Erythroblast (primary cell): ENCODE results near the gene CTNNA2.

Source experiments
- GATA1 ChIP-seq: IDR thresholded peaks from 2 replicates; pipeline ENCODE4 v1.6.1; 2011; ENCODE audit warnings: low read depth, mild to moderate bottlenecking, control low read depth, low read length, moderate library complexity
- POLR2A ChIP-seq: IDR thresholded peaks from 2 replicates; pipeline ENCODE4 v1.6.1; 2011; ENCODE audit warnings: mild to moderate bottlenecking, low read length

DNA sequence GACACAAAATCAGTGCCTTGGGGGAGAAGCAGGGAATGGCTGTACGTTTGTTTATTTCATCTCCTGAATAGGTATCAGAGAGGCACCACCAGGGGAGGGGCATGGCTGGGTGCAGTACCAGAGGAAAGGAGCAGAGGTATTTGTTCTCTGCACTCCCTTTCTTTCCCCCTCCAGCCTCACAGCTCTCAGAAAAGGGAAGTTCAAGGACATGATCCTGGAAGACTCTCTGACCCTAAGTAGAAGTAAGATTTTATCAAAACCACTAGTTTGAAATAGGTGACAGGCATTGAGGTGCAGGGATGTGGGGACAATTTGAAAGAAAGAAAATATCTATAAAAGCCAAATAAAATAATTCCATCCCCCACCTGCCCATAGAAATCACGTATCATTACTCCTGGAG lies 655.2 kb downstream of the CTNNA2 start:
- no peak for TF ChIP-seq POLR2A
- TF ChIP-seq GATA1, result no peak
